SKM-1 (cell line): ENCODE results near the gene NIPAL3.
"Not testable (repeated sequence)": the region's sequence is repeated elsewhere in the genome, so short reads cannot be mapped to it uniquely, and the experiment has no call there.

Experiments used
- DNase-seq: peaks from one replicate; lab custom pipeline; 2025; ENCODE audit not compliant: unreplicated experiment; lab: John Stamatoyannopoulos, UW

NIPAL3 gene

GRCh38 chr1:24455272-24455671, 39.7 kb downstream of the NIPAL3 start:
- DNase-seq, result no peak

GRCh38 chr1:24457866-24458265, 42.3 kb downstream of the NIPAL3 start:
- no peak for DNase-seq

GRCh38 chr1:24459551-24460266, 44.1 kb downstream of the NIPAL3 start:
- no peak for DNase-seq

GRCh38 chr1:24462128-24462527, 46.5 kb downstream of the NIPAL3 start:
- not testable (repeated sequence) for DNase-seq

GRCh38 chr1:24463776-24464735, 48.5 kb downstream of the NIPAL3 start:
- DNase-seq, result no peak

GRCh38 chr1:24465099-24465498, 49.5 kb downstream of the NIPAL3 start:
- DNase-seq, result no peak

- no peak for DNase-seq
These were observed 50.0 kb downstream of the NIPAL3 start for GRCh38 chr1:24465638-24466037.

GRCh38 chr1:24468685-24469316, 53.2 kb downstream of the NIPAL3 start:
- no peak for DNase-seq

GRCh38 chr1:24470592-24470991, 55.0 kb downstream of the NIPAL3 start:
- no peak for DNase-seq

- DNase-seq, result no peak
These were observed 57.1 kb downstream of the NIPAL3 start for GRCh38 chr1:24472527-24473251.

GRCh38 chr1:24474193-24474592, 58.6 kb downstream of the NIPAL3 start:
- no peak for DNase-seq

GRCh38 chr1:24475700-24476099, 60.1 kb downstream of the NIPAL3 start:
- DNase-seq, result no peak

GRCh38 chr1:24476571-24476970, 61.0 kb downstream of the NIPAL3 start:
- no peak for DNase-seq

GRCh38 chr1:24477309-24477708, 61.7 kb downstream of the NIPAL3 start:
- DNase-seq, result no peak

- peak; percentile 12 for DNase-seq
These were observed 65.5 kb downstream of the NIPAL3 start for GRCh38 chr1:24481101-24481500.

- DNase-seq, result no peak
These were observed 66.4 kb downstream of the NIPAL3 start for GRCh38 chr1:24481843-24482610.

- DNase-seq, result no peak
These were observed 67.8 kb downstream of the NIPAL3 start for GRCh38 chr1:24483441-24483840.

GRCh38 chr1:24484199-24484598, 68.6 kb downstream of the NIPAL3 start:
- DNase-seq, result no peak

GRCh38 chr1:24486331-24487065, 70.9 kb downstream of the NIPAL3 start:
- no peak for DNase-seq

GRCh38 chr1:24487455-24487854, 71.9 kb downstream of the NIPAL3 start:
- no peak for DNase-seq
